Liver (tissue), 3 donors: ENCODE measurements around the gene SCAI.

ENCODE experiments used
- CTCF ChIP-seq: fragments of 150-350 bp; IDR thresholded peaks from 2 replicates; pipeline ENCODE4 v1.5.1; 2017; ENCODE audit warnings: improper control_type of control experiment, low read depth, low read length; ENCODE audit not compliant: missing input control
- EGR1 ChIP-seq, 2 donors: IDR thresholded peaks; 2 replicates each; pipeline ENCODE4 v1.6.1; 2016 to 2018; ENCODE audit warnings: antibody characterized with exemption in 2 of 2, low read depth in 2 of 2
- FOXA1 ChIP-seq: IDR thresholded peaks from 2 replicates; pipeline ENCODE4 v1.6.1; 2016; ENCODE audit warnings: antibody characterized with exemption
- GABPA ChIP-seq, 2 donors: IDR thresholded peaks in 1 of 2; conservative IDR thresholded peaks in 1 of 2; 2 replicates each; pipeline ENCODE4 v1.6.1; 2016; ENCODE audit warnings: antibody characterized with exemption in 2 of 2, mild to moderate bottlenecking in 1 of 2, moderate library complexity in 1 of 2
- HNF4G ChIP-seq: IDR thresholded peaks from 2 replicates; pipeline ENCODE4 v1.6.1; 2016; ENCODE audit warnings: antibody characterized with exemption
- MAX ChIP-seq: IDR thresholded peaks from 2 replicates; pipeline ENCODE4 v1.6.1; 2016; ENCODE audit warnings: antibody characterized with exemption
- RAD21 ChIP-seq, 2 donors: IDR thresholded peaks; 2 replicates each; pipeline ENCODE4 v1.6.1; 2016; ENCODE audit warnings: antibody characterized with exemption in 2 of 2, mild to moderate bottlenecking in 2 of 2
- RXRA ChIP-seq, 2 donors: IDR thresholded peaks; 2 replicates each; pipeline ENCODE4 v1.6.1; 2017 to 2018; ENCODE audit warnings: antibody characterized with exemption in 2 of 2, mild to moderate bottlenecking in 1 of 2
- TAF1 ChIP-seq: conservative IDR thresholded peaks from 2 replicates; pipeline ENCODE4 v1.6.1; 2016; ENCODE audit warnings: antibody characterized with exemption, mild to moderate bottlenecking
- donor health status: healthy.
- donor health status: healthy.

GRCh38 chr9:125183561-125183960, 40.2 kb upstream of the SCAI start:
- TF ChIP-seq CTCF (no peak), RXRA (IDR thresholded peaks at IDR 0.05) (no peak), HNF4G (no peak), EGR1 (IDR thresholded peaks at IDR 0.05; ENCODE audit: low read depth in 2 of 2) (no peak), RAD21 (IDR thresholded peaks at IDR 0.05) (no peak), GABPA (IDR thresholded peaks at IDR 0.05 in 1 of 2, conservative IDR thresholded peaks at IDR 0.05 in 1 of 2) (no peak), TAF1 (no peak), MAX (no peak), FOXA1 (no peak)
